HL-60 (cell line): Measurements from ENCODE around the gene DENND1A.

Experiments used
- DNase-seq, 2 experiments: peaks; one replicate each; pipeline ENCODE4 v3.0.0-alpha.2; 2010 to 2020; ENCODE audit warnings: low read depth in 1 of 2, low spot score in 1 of 2
- H3K27ac ChIP-seq: fragments of 250-450 bp; sonication (Bioruptor Pico); replicated peaks from 2 replicates; pipeline ENCODE4 v1.5.1; 2020; ENCODE audit warnings: mild to moderate bottlenecking, moderate library complexity
- H3K27me3 ChIP-seq: fragments of 250-450 bp; sonication (Bioruptor Pico); 2 replicates; pipeline ENCODE4 v1.5.1; 2021; ENCODE audit warnings: mild to moderate bottlenecking, moderate library complexity; ENCODE audit not compliant: insufficient read depth, poor library complexity, severe bottlenecking
- H3K4me3 ChIP-seq: replicated peaks from 2 replicates; pipeline ENCODE4 v1.5.1; 2011; ENCODE audit warnings: mild to moderate bottlenecking, control low read depth, low read length; ENCODE audit not compliant: insufficient read depth
- CTCF ChIP-seq: IDR thresholded peaks from one replicate; pipeline ENCODE4 v1.5.1; 2011; ENCODE audit warnings: low read length, control low read depth, inconsistent platforms; ENCODE audit not compliant: insufficient read depth
- GABPA ChIP-seq: IDR thresholded peaks from 2 replicates; pipeline ENCODE4 v1.6.1; 2012; ENCODE audit warnings: low read depth
- POLR2AphosphoS5 ChIP-seq: IDR thresholded peaks from 2 replicates; pipeline ENCODE4 v1.6.1; 2012; ENCODE audit warnings: low read depth
- REST ChIP-seq: IDR thresholded peaks from 2 replicates; pipeline ENCODE4 v1.6.1; 2012; ENCODE audit warnings: low read depth; ENCODE audit not compliant: insufficient replicate concordance
- SPI1 ChIP-seq: IDR thresholded peaks from 2 replicates; pipeline ENCODE4 v1.6.1; 2012; ENCODE audit warnings: low read depth, mild to moderate bottlenecking, borderline replicate concordance

DENND1A gene

GRCh38 chr9:123487944-123488548 is 441.9 kb downstream of the DENND1A start:
- TF ChIP-seq POLR2AphosphoS5 (no peak), SPI1 (no peak), REST (no peak), GABPA (no peak), CTCF (no peak)
- Histone ChIP-seq H3K4me3 (no peak overlapping the region), H3K27ac (no peak overlapping the region), H3K27me3 (no peaks in the 10 kb centered on the region)
- DNase-seq = no peak

GRCh38 chr9:123486431-123486830 is 443.5 kb downstream of the DENND1A start:
- no peaks in the 10 kb centered on the region for H3K27me3 ChIP-seq
- TF ChIP-seq GABPA = no peak
- TF ChIP-seq CTCF = no peak
- no peak for TF ChIP-seq SPI1
- TF ChIP-seq POLR2AphosphoS5 = no peak
- TF ChIP-seq REST = no peak
- DNase-seq = no peak
- no peak overlapping the region for H3K4me3 ChIP-seq
- no peak overlapping the region for H3K27ac ChIP-seq

- Histone ChIP-seq H3K27me3 (no peaks in the 10 kb centered on the region), H3K27ac (no peak overlapping the region), H3K4me3 (no peak overlapping the region)
- no peak for DNase-seq
- no peak for TF ChIP-seq CTCF
- TF ChIP-seq POLR2AphosphoS5 = no peak
- TF ChIP-seq GABPA = no peak
- TF ChIP-seq REST = no peak
- TF ChIP-seq SPI1 = no peak
Observed at GRCh38 chr9:123485216-123485615, 444.7 kb downstream of the DENND1A start.
